ENCODE measurements around the gene PIERCE2.

DNA sequence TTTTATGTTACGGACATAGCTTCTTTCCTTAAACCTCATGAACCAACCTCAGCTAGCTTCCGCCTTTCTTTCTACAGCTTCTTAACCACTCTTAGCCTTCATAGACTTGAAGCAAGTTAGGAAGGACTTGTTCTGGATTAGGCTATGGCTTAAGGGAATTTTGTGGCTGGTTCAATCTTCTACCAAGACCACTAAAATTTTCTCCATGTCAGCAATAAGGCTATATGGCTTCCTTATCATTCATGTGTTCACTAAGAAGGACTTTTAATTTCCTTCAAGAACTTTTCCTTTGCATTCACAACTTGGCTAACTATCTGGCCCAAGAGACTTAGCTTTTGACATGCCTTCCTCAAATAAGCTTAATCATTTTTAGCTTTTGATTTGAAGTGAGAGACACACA is 24.6 kb upstream of the PIERCE2 start:
- TF ChIP-seq TAF1 (IDR thresholded peaks at IDR 0.05; ENCODE audit: borderline replicate concordance, insufficient read depth, low read length) = no peak
- TF ChIP-seq, protein P1, sequence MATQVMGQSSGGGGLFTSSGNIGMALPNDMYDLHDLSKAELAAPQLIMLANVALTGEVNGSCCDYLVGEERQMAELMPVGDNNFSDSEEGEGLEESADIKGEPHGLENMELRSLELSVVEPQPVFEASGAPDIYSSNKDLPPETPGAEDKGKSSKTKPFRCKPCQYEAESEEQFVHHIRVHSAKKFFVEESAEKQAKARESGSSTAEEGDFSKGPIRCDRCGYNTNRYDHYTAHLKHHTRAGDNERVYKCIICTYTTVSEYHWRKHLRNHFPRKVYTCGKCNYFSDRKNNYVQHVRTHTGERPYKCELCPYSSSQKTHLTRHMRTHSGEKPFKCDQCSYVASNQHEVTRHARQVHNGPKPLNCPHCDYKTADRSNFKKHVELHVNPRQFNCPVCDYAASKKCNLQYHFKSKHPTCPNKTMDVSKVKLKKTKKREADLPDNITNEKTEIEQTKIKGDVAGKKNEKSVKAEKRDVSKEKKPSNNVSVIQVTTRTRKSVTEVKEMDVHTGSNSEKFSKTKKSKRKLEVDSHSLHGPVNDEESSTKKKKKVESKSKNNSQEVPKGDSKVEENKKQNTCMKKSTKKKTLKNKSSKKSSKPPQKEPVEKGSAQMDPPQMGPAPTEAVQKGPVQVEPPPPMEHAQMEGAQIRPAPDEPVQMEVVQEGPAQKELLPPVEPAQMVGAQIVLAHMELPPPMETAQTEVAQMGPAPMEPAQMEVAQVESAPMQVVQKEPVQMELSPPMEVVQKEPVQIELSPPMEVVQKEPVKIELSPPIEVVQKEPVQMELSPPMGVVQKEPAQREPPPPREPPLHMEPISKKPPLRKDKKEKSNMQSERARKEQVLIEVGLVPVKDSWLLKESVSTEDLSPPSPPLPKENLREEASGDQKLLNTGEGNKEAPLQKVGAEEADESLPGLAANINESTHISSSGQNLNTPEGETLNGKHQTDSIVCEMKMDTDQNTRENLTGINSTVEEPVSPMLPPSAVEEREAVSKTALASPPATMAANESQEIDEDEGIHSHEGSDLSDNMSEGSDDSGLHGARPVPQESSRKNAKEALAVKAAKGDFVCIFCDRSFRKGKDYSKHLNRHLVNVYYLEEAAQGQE (IDR thresholded peaks at IDR 0.05; ENCODE audit: insufficient read depth in 1 of 2, low read depth in 2 of 2, low read length in 2 of 2) = no peak
